RWPE2 (cell line): ENCODE results near the gene LRCOL1.
A peak's percentile ranks its signal among the peaks of the same experiment; 100 is the strongest.

Source experiments
- ATAC-seq: fragments of 200-7000 bp; cut with Tn5 transposase; 3 replicates; pipeline ENCODE4 v1.9.1; 2021; ENCODE audit warnings: low read depth
- DNase-seq: peaks from one replicate; pipeline ENCODE4 v3.0.0-alpha.2; 2020; ENCODE audit warnings: low spot score
- H3K27ac ChIP-seq: fragments of 450-650 bp; 2 replicates; pipeline ENCODE4 v1.5.1; 2017; ENCODE audit warnings: mild to moderate bottlenecking; ENCODE audit not compliant: poor library complexity, severe bottlenecking
- H3K27me3 ChIP-seq: fragments of 250-450 bp; sonication (Bioruptor Pico); 2 replicates; pipeline ENCODE4 v1.5.1; 2021; ENCODE audit warnings: mild to moderate bottlenecking, moderate library complexity; ENCODE audit not compliant: insufficient read depth, poor library complexity, severe bottlenecking
- H3K36me3 ChIP-seq: fragments of 250-450 bp; sonication (Bioruptor Pico); 2 replicates; pipeline ENCODE4 v1.5.1; 2020; ENCODE audit warnings: low read depth, mild to moderate bottlenecking, moderate library complexity
- H3K4me1 ChIP-seq: fragments of 250-450 bp; sonication (Bioruptor Pico); 2 replicates; pipeline ENCODE4 v1.5.1; 2021; ENCODE audit warnings: mild to moderate bottlenecking, moderate library complexity; ENCODE audit not compliant: insufficient read depth, poor library complexity, severe bottlenecking
- H3K4me3 ChIP-seq: fragments of 250-450 bp; sonication (Bioruptor Pico); 2 replicates; pipeline ENCODE4 v1.5.1; 2021; ENCODE audit warnings: mild to moderate bottlenecking, moderate library complexity; ENCODE audit not compliant: severe bottlenecking
- H3K9me3 ChIP-seq: fragments of 250-450 bp; sonication (Bioruptor Pico); 2 replicates; pipeline ENCODE4 v1.5.1; 2021; ENCODE audit warnings: mild to moderate bottlenecking, moderate library complexity; ENCODE audit not compliant: severe bottlenecking
- CTCF ChIP-seq: fragments of 450-650 bp; IDR thresholded peaks from one replicate; pipeline ENCODE4 v1.5.1; 2017; ENCODE audit warnings: mild to moderate bottlenecking, moderate library complexity; ENCODE audit not compliant: poor library complexity, severe bottlenecking

LRCOL1 gene

GRCh38 chr12:132641811-132642650 is 31.6 kb upstream of the LRCOL1 start:
- no peak for TF ChIP-seq CTCF
- Histone ChIP-seq H3K27ac (no peak overlapping the region), H3K27me3 (no peaks in the 10 kb centered on the region), H3K9me3 (no peaks in the 10 kb centered on the region), H3K4me3 (no peak overlapping the region), H3K4me1 (no peaks in the 10 kb centered on the region), H3K36me3 (peaks cover 64% of the 10 kb centered on the region)
- DNase-seq, result no peak
- no peak for ATAC-seq

GRCh38 chr12:132640936-132641335 is 30.6 kb upstream of the LRCOL1 start:
- Histone ChIP-seq H3K4me1 (no peaks in the 10 kb centered on the region), H3K4me3 (no peak overlapping the region), H3K27ac (no peak overlapping the region), H3K27me3 (no peaks in the 10 kb centered on the region), H3K36me3 (peaks cover 59% of the 10 kb centered on the region), H3K9me3 (no peaks in the 10 kb centered on the region)
- DNase-seq (no peak), ATAC-seq (no peak)
- no peak for TF ChIP-seq CTCF

- no peaks in the 10 kb centered on the region for H3K27me3 ChIP-seq
- H3K36me3 ChIP-seq, result peaks cover 64% of the 10 kb centered on the region
- TF ChIP-seq CTCF, result no peak
- DNase-seq (no peak), ATAC-seq (0 out of 3 replicates have a peak, but pooled peaks have one; percentile 7)
- H3K9me3 ChIP-seq, result no peaks in the 10 kb centered on the region
- no peaks in the 10 kb centered on the region for H3K4me1 ChIP-seq
- H3K4me3 ChIP-seq, result no peak overlapping the region
- H3K27ac ChIP-seq, result no peak overlapping the region
Observed at GRCh38 chr12:132639956-132640520, 29.7 kb upstream of the LRCOL1 start.

GRCh38 chr12:132638541-132639408 is 28.4 kb upstream of the LRCOL1 start:
- DNase-seq (no peak), ATAC-seq (peak; percentile 52; the same call in 2 of the 3 replicates)
- Histone ChIP-seq H3K27ac (no peak overlapping the region), H3K27me3 (no peaks in the 10 kb centered on the region), H3K9me3 (no peaks in the 10 kb centered on the region), H3K4me3 (no peak overlapping the region), H3K4me1 (no peaks in the 10 kb centered on the region), H3K36me3 (peaks cover 69% of the 10 kb centered on the region)
- peak; percentile 76 for TF ChIP-seq CTCF
